GM21528 (cell line): ENCODE data around the gene FEM1B.
A peak's percentile ranks its signal among the peaks of the same experiment; 100 is the strongest.

Experiments used
- ATAC-seq: cut with Tn5 transposase; IDR thresholded peaks from one replicate; pipeline ENCODE4 v1.9.1; 2021; ENCODE audit warnings: mild to moderate bottlenecking, moderate library complexity; ENCODE audit not compliant: unreplicated experiment, low FRiP score

FEM1B gene

GRCh38 chr15:68256675-68257450 lies 20.7 kb upstream of the FEM1B start:
- ATAC-seq, result no peak

GRCh38 chr15:68258692-68259091 lies 18.9 kb upstream of the FEM1B start:
- ATAC-seq, result no peak

GRCh38 chr15:68259883-68260282 lies 17.7 kb upstream of the FEM1B start:
- ATAC-seq, result no peak

GRCh38 chr15:68261241-68261640 lies 16.3 kb upstream of the FEM1B start:
- ATAC-seq, result no peak

GRCh38 chr15:68261980-68262379 lies 15.6 kb upstream of the FEM1B start:
- no peak for ATAC-seq

- ATAC-seq, result no peak
Measured at GRCh38 chr15:68262514-68263356, 14.8 kb upstream of the FEM1B start.

- no peak for ATAC-seq
Measured at GRCh38 chr15:68264282-68264681, 13.3 kb upstream of the FEM1B start.

- no peak for ATAC-seq
Measured at GRCh38 chr15:68265081-68265480, 12.5 kb upstream of the FEM1B start.

- no peak for ATAC-seq
Measured at GRCh38 chr15:68265674-68266073, 11.9 kb upstream of the FEM1B start.

- ATAC-seq, result no peak
Measured at GRCh38 chr15:68268405-68268804, 9.1 kb upstream of the FEM1B start.

- ATAC-seq, result no peak
Measured at GRCh38 chr15:68271854-68272471, 5.6 kb upstream of the FEM1B start.

GRCh38 chr15:68272721-68273271 lies 4.7 kb upstream of the FEM1B start:
- no peak for ATAC-seq

- ATAC-seq, result no peak
Measured at GRCh38 chr15:68274201-68274848, 3.2 kb upstream of the FEM1B start.

- ATAC-seq, result no peak
Measured at GRCh38 chr15:68275165-68275746, 2.3 kb upstream of the FEM1B start.

GRCh38 chr15:68276668-68277067 lies 877 bp upstream of the FEM1B start:
- no peak for ATAC-seq

GRCh38 chr15:68277131-68277602 lies 378 bp upstream of the FEM1B start:
- peak; percentile 1 for ATAC-seq

- ATAC-seq, result peak; percentile 63
Measured at GRCh38 chr15:68278345-68278594, 725 bp downstream of the FEM1B start.

- ATAC-seq, result no peak
Measured at GRCh38 chr15:68278595-68279405, 1.3 kb downstream of the FEM1B start.
